Measurements from ENCODE around the gene RNF5. TPM values are rescaled to one million over a fixed set of nuclear protein-coding genes. Genes with fewer than 3 reads are reported as not detected.

The RNF5 gene
- total and polyA plus RNA-seq, 2 of the 4 experiments (the other 2 are of a cell fraction), result 18.8 to 41.4 TPM

DNA sequence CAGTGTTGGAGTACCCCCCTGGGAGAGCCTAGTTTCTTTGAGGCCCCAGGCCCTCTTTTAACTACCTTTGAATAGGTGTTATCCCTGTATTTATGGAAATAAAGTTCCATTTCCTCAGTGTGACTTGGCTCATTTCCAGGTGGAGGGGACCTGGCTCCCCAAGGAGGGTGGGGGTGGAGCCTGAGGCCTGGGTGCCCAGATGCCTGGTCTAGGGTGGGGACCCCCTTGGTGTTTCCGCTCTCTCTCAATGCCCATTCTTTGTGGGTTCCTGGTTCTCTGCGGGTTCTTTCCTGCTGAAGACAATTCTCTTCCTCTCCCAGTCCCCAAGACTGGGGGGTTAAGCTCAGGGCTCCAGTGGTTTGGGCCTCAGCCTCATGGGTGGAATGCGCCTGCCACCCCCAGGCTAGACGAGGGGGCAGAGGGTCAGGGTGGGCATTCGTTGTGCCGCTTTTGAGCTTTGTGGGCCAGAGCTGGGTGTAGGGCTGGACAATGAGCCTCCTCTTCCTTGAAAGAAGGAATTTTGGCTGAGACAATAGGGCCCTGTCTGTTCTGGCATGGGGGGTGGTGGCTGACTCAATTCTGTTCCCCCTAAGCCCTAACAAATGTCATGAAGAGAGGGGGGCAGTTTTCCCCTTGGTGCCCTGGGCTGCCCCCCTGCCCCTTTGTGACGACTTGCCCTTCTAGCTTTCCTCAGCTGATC, 14.5 kb upstream of the RNF5 start:
- CTCF ChIA-PET, result no interaction called here
- Histone ChIP-seq H2AK5ac (ENCODE audit: low read depth, low read length) (no peak overlapping the region), H2AK9ac (replicated peaks; ENCODE audit: low read depth, low read length, poor library complexity) (no peak overlapping the region), H3K27ac (ENCODE audit: insufficient read depth, low read length) (no peak overlapping the region), H3K4ac (ENCODE audit: low read depth, low read length) (no peak overlapping the region), H4K5ac (ENCODE audit: low read depth, low read length) (no peak overlapping the region), H3K27me3 (ENCODE audit: control insufficient read depth, insufficient read depth, low read length) (no peaks in the 10 kb centered on the region), H3K56ac (ENCODE audit: extremely low read depth, insufficient read depth, low read length) (no peak overlapping the region), H3K4me3 (ENCODE audit: insufficient read depth, low read depth, low read length) (no peak overlapping the region), H4K20me1 (ENCODE audit: insufficient read depth, low read length) (no peaks in the 10 kb centered on the region), H3K9me3 (ENCODE audit: control insufficient read depth, insufficient read depth, low read length) (no peaks in the 10 kb centered on the region), H3K4me1 (ENCODE audit: control insufficient read depth, insufficient read depth, low read length) (no peaks in the 10 kb centered on the region), H3K79me1 (ENCODE audit: low read depth in 1 of 2, low read length in 2 of 2) (no peaks in the 10 kb centered on the region), H3K4me2 (ENCODE audit: low read depth, low read length) (no peak overlapping the region), H4K8ac (ENCODE audit: low read depth in 2 of 2, low read length in 2 of 2) (no peak overlapping the region), H3K14ac (replicated peaks; ENCODE audit: low read depth, low read length) (no peak overlapping the region), H3K9me1 (ENCODE audit: insufficient read depth, low read length) (peaks cover 3% of the 10 kb centered on the region; the same call in 1 of the 2 replicates), H3K36me3 (ENCODE audit: control insufficient read depth, insufficient read depth, low read length) (peaks cover 39% of the 10 kb centered on the region), H2BK5ac (ENCODE audit: low read depth, low read length, poor library complexity, severe bottlenecking) (no peak overlapping the region), H3K9ac (ENCODE audit: low read depth, low read length) (no peak overlapping the region), H2AFZ (replicated peaks; ENCODE audit: low read length, poor library complexity) (no peak overlapping the region), H4K91ac (ENCODE audit: insufficient read depth, low read depth, low read length) (no peak overlapping the region), H2BK15ac (ENCODE audit: low read depth, low read length) (no peak overlapping the region), H2BK20ac (ENCODE audit: low read depth, low read length) (no peak overlapping the region), H2BK120ac (ENCODE audit: low read depth, low read length) (no peak overlapping the region), H3K18ac (ENCODE audit: low read depth, low read length) (no peak overlapping the region), H3K23ac (ENCODE audit: low read depth, low read length) (no peak overlapping the region)
- intact Hi-C loops (cut with micrococcal nuclease), result no loop called here
- ATAC-seq (ENCODE audit: low read depth) (no peak), DNase-seq (no peak)
- dilution Hi-C loops (cut with HindIII; ENCODE audit: low sequenced_read_pairs, unreplicated experiment), result no loop called here
- TF ChIP-seq RAD21 (IDR thresholded peaks at IDR 0.05; ENCODE audit: low read length) (no peak), MAFK (IDR thresholded peaks at IDR 0.05; ENCODE audit: low read depth, low read length) (no peak), CEBPB (IDR thresholded peaks at IDR 0.05; ENCODE audit: low read depth, low read length) (no peak), POLR2A (IDR thresholded peaks at IDR 0.05; ENCODE audit: low read depth, low read length) (no peak), NFE2L2 (IDR thresholded peaks at IDR 0.05; ENCODE audit: low read depth, low read length) (no peak), SMC3 (IDR thresholded peaks at IDR 0.05; ENCODE audit: low read depth, low read length) (no peak), CHD1 (IDR thresholded peaks at IDR 0.05; ENCODE audit: low read depth, low read length) (no peak)
- TF ChIP-seq, protein P1, sequence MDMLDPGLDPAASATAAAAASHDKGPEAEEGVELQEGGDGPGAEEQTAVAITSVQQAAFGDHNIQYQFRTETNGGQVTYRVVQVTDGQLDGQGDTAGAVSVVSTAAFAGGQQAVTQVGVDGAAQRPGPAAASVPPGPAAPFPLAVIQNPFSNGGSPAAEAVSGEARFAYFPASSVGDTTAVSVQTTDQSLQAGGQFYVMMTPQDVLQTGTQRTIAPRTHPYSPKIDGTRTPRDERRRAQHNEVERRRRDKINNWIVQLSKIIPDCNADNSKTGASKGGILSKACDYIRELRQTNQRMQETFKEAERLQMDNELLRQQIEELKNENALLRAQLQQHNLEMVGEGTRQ (IDR thresholded peaks at IDR 0.05; ENCODE audit: low read depth, low read length), result no peak
- TF ChIP-seq, protein P2, sequence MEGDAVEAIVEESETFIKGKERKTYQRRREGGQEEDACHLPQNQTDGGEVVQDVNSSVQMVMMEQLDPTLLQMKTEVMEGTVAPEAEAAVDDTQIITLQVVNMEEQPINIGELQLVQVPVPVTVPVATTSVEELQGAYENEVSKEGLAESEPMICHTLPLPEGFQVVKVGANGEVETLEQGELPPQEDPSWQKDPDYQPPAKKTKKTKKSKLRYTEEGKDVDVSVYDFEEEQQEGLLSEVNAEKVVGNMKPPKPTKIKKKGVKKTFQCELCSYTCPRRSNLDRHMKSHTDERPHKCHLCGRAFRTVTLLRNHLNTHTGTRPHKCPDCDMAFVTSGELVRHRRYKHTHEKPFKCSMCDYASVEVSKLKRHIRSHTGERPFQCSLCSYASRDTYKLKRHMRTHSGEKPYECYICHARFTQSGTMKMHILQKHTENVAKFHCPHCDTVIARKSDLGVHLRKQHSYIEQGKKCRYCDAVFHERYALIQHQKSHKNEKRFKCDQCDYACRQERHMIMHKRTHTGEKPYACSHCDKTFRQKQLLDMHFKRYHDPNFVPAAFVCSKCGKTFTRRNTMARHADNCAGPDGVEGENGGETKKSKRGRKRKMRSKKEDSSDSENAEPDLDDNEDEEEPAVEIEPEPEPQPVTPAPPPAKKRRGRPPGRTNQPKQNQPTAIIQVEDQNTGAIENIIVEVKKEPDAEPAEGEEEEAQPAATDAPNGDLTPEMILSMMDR (conservative IDR thresholded peaks at IDR 0.05; ENCODE audit: low read depth, low read length), result no peak
- POLR2A ChIA-PET (ENCODE audit: unreplicated experiment), result no interaction called here
- BruUV-seq (replicated peaks), result no TSS peak
- WGBS, 2 experiments (ENCODE audit: extremely low coverage in 2 of 2, insufficient read length in 1 of 2), result no CpG with 5 or more reads among the region's 7 CpGs
- in situ Hi-C loops (cut with MboI; ENCODE audit: low sequenced_read_pairs), result no loop called here

All from IMR-90 (cell line).